Stimulated activated CD4-positive, alpha-beta T cell treated with anti-CD3 and anti-CD28 coated beads, Interleukin-1b, Interleukin-23, amount 100 ng/mL, for 48 hours (primary cell): ENCODE data around the gene PEX5.
A peak's percentile ranks its signal among the peaks of the same experiment; 100 is the strongest.
"Not testable (repeated sequence)": the region's sequence is repeated elsewhere in the genome, so short reads cannot be mapped to it uniquely, and the experiment has no call there.

Source experiments
- DNase-seq: peaks from one replicate; pipeline ENCODE4 v3.0.0-alpha.2; 2020

PEX5 gene

DNA sequence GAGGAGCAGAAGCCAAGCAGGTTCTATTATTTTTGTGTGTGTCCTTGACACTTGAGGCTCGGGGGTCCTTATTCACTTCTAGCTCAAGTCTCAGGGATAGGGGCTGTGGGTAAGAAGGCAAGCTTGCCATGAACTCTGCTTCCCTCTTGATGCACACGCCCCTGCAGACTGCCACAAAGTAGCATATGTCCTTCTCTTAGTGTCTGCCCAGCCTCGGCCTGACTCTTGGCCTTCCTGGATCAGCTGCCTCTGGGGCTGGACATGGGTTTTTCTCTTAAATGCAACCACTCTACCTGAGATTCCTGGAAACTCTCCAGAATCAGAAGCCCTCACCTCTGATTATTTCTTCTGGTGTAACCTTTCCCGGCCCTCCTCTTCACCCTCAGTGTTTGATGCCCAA, 28.2 kb upstream of the PEX5 start:
- DNase-seq: no peak

DNA sequence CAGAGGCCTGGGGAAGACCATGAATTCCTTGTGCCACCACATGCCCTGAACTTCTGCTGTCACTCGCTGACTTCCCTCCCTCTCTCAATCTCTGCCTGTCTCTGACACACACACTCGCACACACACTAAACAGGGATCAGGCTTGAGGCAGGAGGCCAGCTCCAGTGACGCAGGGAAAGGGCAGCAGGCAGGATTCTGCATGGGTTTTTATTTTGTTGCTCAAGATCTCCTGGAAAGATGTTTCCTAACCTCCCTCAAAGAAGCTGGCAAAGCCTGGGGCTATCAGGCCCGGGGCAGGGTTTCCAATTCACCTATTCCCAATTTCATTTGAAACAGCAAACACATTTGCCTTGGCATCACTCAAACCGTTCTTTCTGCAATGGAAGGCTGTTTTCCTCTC, 27.7 kb upstream of the PEX5 start:
- DNase-seq: no peak

DNA sequence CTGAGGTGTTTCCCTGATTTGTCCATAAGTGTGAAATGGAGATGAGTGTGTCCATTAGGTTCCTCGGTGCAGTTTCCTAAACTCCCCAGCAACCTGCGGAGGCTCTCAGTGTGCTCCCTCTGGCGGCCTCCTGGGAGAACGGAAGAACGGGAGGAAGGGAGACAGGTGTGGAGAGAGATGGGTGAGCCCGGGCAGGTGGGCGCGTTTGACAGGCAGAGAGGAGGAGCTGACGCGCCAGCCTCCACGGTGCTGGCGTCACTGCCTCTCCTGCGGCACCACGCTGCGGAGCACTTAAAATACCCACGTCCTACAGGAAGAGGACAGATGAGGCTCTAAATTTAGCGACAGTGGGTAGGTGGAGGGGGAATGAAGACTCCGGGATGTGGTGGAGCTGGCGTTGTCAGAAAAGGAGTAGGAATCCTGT, 26.8 kb upstream of the PEX5 start:
- peak; percentile 33 for DNase-seq

DNA sequence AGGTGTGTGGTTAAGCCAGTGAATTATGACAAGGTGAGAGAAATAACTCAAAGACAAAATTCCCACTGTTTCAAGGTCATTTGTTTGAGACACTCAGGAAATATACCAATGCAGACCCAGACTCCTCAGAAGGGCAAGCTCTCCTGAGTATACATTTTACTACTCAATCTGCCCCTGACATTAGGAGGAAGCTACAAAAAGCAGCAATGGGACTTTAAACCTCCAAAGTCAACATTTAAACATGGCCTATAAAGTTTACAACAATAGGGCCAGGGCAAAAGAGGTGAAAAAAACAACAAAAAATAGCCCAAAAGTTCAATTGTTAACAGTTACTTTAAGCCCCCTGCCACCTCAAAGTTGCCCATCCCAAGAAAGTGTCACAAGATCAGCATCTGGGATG, 19.5 kb upstream of the PEX5 start:
- no peak for DNase-seq

DNA sequence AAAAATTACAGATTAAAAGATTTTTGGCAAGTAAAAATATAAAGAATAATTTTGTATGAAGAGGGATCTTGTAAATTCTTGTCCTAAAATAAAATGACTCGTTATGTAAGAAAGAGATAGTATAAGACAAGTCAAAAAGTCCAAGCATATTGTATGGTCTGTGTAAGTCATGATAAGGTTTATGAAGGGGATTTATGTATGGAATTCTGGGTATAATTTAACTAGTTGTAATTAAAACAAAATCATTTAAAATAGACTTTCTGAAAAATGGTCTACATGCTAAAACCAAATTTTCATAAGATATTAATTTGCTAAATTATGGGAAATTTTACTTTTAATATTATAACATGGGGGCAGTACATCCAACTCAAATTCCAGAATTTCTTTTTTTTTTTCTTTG, 17.6 kb upstream of the PEX5 start:
- DNase-seq: no peak

DNA sequence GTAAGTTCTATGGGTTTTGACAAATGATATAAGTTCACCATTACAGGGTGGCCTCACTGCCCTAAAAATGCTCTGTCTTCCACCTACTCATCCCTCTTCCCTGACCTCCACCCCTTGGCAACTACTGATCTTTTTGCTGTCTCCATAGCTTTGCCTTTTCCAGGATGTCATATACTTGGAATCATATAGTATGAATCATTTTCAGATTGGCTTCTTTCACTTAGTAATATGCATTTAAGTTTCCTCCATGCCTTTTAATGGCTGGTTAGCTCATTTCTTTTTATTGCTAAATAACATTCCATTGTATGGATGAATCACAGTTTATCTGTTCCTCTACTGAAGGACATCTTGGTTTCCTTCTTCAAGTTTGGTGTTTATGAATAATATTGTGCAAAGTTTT, 14.0 kb upstream of the PEX5 start:
- no peak for DNase-seq

DNA sequence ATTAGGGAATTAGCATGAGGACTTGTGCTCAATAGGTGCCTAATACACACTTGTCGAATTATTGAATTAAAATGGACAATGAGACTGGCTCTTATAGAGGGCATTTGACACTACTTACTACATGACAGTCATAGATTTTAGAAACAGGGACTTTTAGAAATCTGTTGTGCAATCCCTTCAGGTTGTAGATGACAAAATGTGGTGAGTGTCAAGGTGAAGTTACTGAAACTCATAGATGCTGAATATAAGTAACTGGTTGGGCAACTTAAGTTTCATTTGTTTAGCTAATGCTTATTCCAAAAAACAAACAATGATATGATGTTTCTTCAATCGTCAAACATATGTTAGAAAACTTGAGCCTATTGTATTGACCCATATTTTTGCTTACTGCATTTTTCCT, 12.9 kb upstream of the PEX5 start:
- no peak for DNase-seq

DNA sequence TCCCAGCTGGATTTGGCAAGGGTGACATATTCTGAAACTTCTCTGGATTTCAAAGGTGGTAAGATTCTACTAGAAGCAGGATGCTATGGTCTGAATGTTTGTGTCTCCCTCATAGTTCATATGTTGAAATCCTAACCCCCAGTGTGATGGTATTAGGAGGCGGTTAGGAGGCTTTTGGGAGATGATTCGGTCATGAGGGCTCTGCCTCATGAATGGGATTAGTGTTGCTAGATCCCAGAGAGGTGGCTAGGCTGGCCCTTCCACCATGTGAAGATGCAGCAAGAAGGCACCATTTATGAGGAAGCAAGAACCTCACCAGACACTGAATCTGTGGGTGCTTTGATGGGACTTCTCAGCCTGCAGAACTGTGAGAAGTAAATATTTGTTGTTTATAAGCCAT, 11.0 kb upstream of the PEX5 start:
- no peak for DNase-seq

DNA sequence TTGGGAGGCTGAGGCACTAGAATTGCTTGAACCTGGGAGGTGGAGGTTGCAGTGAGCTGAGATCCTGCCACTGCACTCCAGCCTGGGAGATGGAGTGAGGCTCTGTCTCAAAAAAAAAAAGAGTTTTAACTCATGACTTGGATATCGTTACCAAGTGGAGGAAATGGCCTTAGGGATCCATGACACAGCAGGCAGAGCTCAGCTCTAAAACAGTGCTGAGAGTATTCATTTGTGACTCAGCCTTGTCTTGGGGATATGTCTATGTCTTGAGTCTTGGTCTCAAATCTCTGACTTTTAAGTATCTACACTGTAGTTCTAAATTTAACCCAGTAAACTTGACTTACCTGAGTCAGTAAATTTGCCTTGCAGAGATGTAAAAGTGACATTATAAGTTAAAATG, 8.8 kb upstream of the PEX5 start:
- DNase-seq: no peak

DNA sequence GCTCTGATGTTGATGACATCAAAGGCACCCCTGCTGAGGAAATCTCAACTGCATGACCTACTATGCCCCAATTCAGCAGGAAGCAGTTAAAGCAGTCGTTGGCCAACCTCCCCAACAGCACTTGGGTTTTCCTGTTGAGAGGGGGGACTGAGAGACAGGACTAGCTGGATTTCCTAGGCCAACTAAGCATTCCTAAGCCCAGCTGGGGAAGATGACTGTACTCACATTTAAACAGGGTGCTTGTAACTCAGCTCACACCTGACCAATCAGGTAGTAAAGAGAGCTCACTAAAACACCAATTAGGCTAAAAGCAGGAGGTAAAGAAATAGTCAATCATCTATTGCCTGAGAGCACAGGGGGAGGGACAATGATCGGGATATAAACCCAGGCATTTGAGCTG, 3.4 kb upstream of the PEX5 start:
- not testable (repeated sequence) for DNase-seq

DNA sequence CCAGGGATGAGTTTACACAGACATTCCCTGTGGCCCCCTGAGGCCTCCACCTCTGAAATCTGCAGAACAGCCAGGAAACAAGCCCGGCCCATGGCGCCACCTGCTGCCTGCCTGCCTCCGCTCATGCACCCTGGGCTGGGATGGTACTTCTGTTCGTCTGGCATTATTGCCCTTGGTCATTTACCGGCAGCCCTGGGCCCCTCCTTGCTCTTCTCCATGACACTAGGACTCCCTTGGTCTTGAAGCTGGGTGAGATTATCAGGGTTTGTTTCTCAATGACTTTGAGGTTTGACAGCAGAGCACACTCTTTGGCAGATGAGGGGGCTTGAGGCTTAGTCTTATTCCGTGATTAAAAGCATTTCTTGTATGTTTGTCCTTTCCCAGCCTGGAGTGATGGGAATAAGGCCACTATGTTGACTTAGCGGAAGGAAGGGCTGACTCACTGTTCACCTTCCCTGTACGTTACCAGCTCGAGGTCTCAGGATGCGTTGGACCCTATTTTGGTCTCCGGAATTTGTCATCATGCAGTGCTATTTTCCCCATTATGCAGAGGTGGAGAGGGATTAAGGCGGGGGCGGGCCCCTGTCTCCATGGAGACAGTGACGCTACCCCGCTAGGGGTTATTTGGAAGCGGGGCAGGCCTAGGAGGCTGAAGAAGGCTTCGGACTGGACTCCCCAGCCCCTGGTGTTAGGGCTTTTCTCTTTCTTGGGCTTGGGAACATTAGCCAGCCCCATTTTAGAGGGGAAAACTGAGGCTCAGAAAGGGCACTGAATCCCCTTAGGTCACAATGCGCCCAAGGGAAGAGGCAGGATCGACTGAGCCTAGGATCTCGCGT, 706 bp upstream of the PEX5 start:
- DNase-seq: peak; percentile 73

DNA sequence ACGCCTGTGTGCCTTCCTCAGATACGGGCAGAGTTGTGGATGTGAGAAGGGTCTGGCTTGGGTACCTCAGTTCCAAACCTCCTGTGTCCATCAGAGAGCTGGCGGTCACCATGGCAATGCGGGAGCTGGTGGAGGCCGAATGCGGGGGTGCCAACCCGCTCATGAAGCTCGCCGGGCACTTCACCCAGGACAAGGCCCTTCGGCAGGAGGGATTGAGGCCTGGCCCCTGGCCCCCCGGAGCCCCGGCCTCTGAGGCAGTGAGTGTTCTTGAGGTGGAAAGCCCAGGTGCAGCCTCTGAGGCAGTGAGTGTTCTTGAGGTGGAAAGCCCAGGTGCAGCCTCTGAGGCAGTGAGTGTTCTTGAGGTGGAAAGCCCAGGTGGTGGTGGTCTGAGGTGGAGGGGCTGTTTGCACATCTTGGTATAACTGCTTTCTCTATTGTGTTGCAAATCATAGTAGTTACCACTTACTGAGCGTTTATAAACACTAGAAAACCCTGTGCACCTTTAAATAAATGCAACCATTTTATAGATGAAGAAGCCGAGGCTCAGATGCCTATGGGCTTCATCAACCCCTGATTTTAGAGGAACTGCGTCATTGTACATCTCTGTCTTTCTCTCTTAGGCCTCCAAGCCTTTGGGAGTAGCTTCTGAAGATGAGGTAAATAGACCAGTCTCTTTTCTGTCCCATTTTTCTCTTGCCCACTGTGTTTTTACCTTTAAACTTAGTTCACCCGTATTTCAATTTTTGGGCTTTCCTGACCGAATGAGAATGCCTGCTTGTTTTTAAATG, 976 bp downstream of the PEX5 start:
- DNase-seq: no peak

DNA sequence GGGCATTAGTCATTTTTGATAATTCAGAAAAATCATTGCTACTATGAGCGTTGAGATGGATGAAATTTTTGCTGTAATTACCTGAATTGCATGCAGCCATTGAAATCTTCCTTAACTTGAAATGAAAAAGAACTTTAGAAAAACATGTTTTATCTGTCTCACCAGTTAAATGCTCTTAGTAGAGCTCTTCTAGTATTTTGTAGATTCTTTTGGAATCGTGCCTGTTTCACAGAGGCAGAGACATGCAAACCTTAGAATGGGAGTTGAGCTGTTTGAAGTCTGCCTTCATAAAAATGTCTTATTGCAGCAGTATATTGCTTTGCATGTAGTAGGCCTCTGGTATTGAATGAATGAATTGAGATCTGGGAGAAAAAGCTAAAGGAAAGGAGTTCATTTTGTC, 4.2 kb downstream of the PEX5 start:
- no peak for DNase-seq

DNA sequence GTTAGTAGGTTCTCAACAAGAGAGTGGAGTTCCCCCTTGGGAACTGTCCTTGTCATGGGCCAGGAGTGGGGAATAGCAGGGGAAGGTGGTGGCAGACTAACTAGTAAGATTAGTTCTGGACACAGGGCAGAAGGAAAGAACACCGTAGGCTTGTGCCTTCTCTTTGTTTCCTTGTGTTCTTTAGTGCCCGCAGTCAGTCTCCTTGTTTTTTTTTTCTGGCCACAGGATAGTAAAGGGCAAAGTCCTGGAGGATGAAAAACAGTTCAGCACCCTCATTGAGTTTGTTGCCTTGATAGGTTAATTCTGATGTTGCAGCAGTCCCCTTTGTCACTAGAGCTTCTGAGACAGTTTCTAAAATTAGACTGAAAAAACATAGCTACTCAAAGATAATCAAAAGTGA, 8.4 kb downstream of the PEX5 start:
- no peak for DNase-seq

DNA sequence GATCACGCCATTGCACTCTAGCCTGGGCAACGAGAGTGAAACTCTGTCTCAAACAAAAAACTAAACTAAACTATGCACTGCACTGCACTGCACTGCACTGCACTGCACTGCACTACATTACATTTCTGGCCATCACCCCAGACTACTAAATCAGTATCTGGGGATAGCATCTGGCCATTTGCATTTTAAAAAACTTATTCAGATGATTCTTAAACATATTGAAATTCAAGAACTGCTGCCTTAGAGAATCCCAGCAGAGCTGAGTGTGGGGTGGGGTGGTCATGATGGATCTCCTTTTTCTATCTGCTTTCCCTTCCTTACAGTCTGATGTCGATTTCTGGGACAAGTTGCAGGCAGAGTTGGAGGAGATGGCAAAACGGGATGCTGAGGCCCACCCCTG, 13.6 kb downstream of the PEX5 start:
- DNase-seq: no peak

DNA sequence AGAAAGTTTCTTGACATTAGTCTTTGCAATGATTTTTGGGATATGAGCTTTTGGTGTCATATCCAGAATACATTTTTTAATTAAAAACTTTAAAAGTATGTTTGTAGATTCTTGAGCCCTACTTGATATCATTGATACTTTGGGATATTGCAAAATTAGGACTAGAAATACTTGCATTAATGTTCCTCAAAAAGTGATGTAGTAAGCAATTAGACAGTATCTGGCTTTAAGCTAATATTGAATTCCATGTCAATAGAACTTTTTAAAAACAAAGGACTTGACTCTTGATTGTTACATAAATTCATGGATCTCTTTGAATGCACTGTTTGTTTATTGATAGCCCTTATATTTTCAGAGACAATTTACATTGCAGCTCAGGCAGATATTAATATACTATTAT, 15.6 kb downstream of the PEX5 start:
- no peak for DNase-seq

DNA sequence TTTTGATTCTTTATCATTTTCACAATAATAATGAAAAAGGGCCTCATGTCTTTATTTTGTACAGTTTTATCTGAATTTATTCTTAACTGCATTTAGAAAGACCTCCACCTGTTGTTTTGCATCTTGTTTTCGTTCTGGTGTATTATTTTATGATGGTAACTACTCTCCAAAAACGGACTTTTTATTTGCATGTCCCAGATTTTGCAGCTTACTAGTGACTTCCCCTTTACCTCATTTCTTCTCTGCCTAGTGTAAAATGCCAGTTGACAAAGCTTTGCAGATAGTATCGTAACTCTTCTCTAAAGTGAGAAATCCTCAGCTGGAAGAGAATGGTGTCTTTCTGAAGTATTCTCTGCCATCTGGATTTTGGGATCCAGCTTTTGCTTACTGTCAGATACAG, 17.2 kb downstream of the PEX5 start:
- DNase-seq: no peak

DNA sequence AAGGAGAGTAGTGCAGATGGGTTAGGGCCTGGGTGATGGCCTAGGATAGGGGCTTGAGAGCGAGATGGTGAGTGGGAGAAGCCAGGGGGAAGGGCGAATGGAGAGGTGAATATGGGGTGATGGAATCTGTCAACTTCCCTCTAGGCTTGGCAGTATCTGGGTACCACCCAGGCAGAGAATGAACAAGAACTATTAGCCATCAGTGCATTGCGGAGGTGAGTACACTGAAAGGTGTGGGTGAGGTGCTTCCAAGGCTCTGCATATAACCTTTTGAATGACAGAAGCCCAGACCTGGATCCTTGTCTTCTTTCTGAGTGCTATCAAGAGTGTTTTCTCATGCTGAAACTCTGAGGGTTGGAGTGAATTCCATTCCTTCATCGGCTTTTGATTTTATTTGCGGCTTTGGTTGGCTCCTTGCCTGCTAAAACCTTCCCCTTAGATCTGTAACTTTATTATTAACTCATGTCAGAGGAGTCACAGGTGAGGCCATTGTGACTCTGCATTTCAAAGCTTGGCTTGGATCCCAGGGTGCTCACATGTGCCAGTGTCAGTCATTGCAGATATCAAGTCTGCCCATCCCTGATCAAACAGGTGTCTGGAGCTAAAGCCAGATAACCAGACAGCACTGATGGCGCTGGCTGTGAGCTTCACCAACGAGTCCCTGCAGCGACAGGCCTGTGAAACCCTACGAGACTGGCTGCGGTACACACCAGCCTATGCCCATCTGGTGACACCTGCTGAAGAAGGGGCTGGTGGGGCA, 18.6 kb downstream of the PEX5 start:
- DNase-seq: no peak

DNA sequence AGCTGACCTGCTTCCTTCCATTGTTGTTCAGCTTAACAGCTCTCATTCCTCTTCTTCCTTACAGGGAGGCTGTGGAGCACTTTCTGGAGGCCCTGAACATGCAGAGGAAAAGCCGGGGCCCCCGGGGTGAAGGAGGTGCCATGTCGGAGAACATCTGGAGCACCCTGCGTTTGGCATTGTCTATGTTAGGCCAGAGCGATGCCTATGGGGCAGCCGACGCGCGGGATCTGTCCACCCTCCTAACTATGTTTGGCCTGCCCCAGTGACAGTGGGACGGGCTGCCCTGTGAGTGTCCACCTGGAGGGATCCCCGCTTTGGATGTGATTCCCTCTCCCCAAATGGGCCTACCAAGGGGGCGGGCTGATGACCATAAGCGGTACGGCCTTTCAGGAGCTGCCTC, 20.5 kb downstream of the PEX5 start:
- DNase-seq: no peak

DNA sequence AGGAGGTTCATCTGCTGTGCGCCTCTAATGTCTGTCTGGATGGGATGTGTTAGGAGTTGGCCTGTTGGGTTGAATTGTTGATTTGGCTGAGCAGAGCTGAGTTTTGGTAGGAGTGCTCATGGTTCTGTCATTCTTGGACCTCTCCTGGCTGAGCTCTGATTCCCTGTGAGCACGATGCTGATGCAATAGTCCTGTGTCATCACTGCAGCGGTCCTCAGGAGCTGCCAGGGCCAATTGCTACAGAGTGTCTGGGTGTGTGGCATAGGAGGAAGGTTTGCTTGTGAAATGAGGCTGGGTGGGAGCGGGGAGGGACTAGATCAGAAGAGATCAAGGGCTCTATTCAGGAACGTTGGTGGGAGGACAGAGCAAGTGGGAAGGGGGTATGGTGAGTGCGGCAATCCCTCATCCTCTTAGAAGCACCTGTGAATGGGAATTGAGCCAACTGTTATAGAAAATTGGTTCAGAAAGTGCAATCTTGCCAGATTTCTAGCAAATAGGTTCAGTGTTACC, 21.2 kb downstream of the PEX5 start:
- no peak for DNase-seq

DNA sequence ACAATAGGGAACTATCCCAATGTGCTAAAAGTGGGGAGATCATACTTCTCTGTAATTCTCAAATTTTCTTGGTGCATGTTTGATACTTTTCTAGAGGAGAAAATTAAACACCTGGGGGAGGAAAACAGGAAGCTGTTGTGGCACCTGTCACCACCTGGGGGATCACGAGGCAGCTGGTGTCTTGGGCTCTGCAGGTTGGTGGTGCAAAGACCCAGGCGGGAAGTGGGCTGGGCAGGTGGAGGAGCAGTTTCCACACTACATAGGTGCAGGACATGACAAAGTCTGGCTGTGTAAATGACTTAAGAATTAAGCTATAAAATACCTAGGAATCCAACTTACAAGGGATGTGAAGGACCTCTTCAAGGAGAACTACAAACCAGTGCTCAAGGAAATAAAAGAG, 23.2 kb downstream of the PEX5 start:
- no peak for DNase-seq

DNA sequence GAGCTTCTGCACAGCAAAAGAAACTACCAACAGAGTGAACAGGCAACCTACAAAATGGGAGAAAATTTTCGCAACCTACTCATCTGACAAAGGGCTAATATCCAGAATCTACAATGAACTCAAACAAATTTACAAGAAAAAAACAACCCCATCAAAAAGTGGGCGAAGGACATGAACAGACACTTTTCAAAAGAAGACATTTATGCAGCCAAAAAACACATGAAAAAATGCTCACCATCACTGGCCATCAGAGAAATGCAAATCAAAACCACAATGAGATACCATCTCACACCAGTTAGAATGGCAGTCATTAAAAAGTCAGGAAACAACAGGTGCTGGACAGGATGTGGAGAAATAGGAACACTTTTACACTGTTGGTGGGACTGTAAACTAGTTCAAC, 24.3 kb downstream of the PEX5 start:
- DNase-seq: not testable (repeated sequence)

DNA sequence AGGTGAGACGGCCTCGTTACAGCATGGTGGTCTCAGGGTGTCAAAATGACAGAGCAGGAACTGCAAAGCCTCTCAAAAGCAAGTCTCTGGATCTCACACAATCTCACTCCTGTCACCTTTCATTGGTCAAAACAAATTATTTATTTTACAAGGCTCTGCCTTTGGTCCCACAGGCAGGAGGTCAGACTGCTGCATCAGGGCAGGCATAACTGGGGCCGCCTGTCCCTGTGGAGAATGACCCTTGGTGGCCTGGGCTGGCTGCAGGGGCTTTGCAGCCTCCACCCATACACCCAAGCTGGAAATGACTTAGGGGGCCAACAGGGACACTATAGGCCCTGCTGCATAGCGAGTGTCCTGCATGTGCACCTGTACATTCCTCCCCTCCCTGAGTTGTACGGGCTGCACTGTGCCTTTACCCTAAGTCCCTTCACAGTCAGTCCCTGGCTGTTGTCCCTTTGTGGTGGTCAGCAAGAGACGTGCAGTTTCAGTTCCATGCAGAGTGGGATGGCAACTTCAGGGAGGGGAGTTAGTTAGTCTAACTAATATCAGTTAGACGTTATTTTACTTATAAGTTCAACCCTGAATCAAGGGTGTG, 28.1 kb downstream of the PEX5 start:
- no peak for DNase-seq
